GM12878 (cell line): ENCODE data around the gene TMEM135. TPM values are rescaled to one million over a fixed set of nuclear protein-coding genes. Genes with fewer than 3 reads are reported as not detected.

ENCODE experiments used
- CBFB ChIP-seq: IDR thresholded peaks from 2 replicates; pipeline ENCODE4 v1.6.1; 2016; ENCODE audit warnings: antibody characterized with exemption, low read depth
- CBX5 ChIP-seq: sonication (generic); IDR thresholded peaks from 2 replicates; pipeline ENCODE4 v1.6.1; 2016; ENCODE audit warnings: low read depth, moderate library complexity, mild to moderate bottlenecking, inconsistent platforms
- HDAC6 ChIP-seq: fragments of 200-600 bp; sonication (generic); IDR thresholded peaks from one replicate; pipeline ENCODE4 v1.8.0; 2017; ENCODE audit warnings: antibody characterized with exemption; ENCODE audit not compliant: unreplicated experiment
- JUND ChIP-seq: IDR thresholded peaks from 2 replicates; pipeline ENCODE4 v1.6.1; 2012; ENCODE audit warnings: low read depth, mild to moderate bottlenecking, low read length, improper control_type of control experiment, moderate library complexity
- NFIC ChIP-seq: IDR thresholded peaks from 2 replicates; pipeline ENCODE4 v1.6.1; 2012; ENCODE audit warnings: low read depth, mild to moderate bottlenecking, inconsistent platforms, low read length, moderate library complexity
- NR2F1 ChIP-seq: fragments of 450-650 bp; conservative IDR thresholded peaks from 2 replicates; pipeline ENCODE4 v1.6.1; 2017; ENCODE audit warnings: mild to moderate bottlenecking
- POLR2AphosphoS2 ChIP-seq: IDR thresholded peaks from 2 replicates; pipeline ENCODE4 v1.6.1; 2011; ENCODE audit warnings: low read depth, mild to moderate bottlenecking, low read length, improper control_type of control experiment, moderate library complexity
- SPI1 ChIP-seq: IDR thresholded peaks from 2 replicates; pipeline ENCODE4 v1.6.1; 2011; ENCODE audit warnings: low read depth, mild to moderate bottlenecking, low read length, moderate library complexity, borderline replicate concordance; ENCODE audit not compliant: insufficient read depth
- SUPT20H ChIP-seq: IDR thresholded peaks from 2 replicates; pipeline ENCODE4 v1.6.1; 2011; ENCODE audit warnings: low read depth, mild to moderate bottlenecking, low read length, moderate library complexity, borderline replicate concordance; ENCODE audit not compliant: control insufficient read depth
- ZNF622 ChIP-seq: fragments of 450-650 bp; IDR thresholded peaks from 2 replicates; pipeline ENCODE4 v1.6.1; 2017; ENCODE audit warnings: mild to moderate bottlenecking, inconsistent platforms
- polyA plus RNA-seq, 11 experiments: library from polyadenylated mRNA; depleted of rRNA in 4 of 11; unstranded in 6 of 11; stranded (reverse) in 5 of 11; fragments of >200 nt; fragmentation: Nextera tagmentation in 4 of 11; fragmentation: Illumina TruSeq in 1 of 11; extraction: Ambion mirVana in 4 of 11; extraction: Trizol in 1 of 11; gene quantifications; 1 replicate in 1 of 11; 2 replicates in 10 of 11; pipeline versions ENCODE4 v1.2.1 to v1.2.3, GENCODE V29; 2011 to 2016; ENCODE audit warnings: inconsistent platforms in 2 of 11, missing spikeins in 2 of 11, low read depth in 1 of 11
- total RNA-seq, 4 experiments: library from RNA; depleted of rRNA in 3 of 4; stranded (reverse); fragments of >200 nt in 3 of 4; fragmentation: Illumina TruSeq in 1 of 4; extraction: Trizol in 1 of 4; gene quantifications; 2 replicates each; pipeline versions ENCODE4 v1.2.1 to v1.2.3, GENCODE V29; 2013 to 2021
- TF ChIP-seq, protein P1 (sequence below): fragments of 450-650 bp; IDR thresholded peaks from 2 replicates; pipeline ENCODE4 v1.6.1; 2017; ENCODE audit warnings: mild to moderate bottlenecking, moderate library complexity
- TF ChIP-seq, protein P2 (sequence below): fragments of 450-650 bp; conservative IDR thresholded peaks from 2 replicates; pipeline ENCODE4 v1.6.1; 2017; ENCODE audit warnings: mild to moderate bottlenecking, moderate library complexity

Gene TMEM135
- total and polyA plus RNA-seq, 10 of the 15 experiments (the other 5 are each of a cell fraction or from before 2014, with no cell fraction given): 7.2 to 117 (median 12.9) TPM

DNA sequence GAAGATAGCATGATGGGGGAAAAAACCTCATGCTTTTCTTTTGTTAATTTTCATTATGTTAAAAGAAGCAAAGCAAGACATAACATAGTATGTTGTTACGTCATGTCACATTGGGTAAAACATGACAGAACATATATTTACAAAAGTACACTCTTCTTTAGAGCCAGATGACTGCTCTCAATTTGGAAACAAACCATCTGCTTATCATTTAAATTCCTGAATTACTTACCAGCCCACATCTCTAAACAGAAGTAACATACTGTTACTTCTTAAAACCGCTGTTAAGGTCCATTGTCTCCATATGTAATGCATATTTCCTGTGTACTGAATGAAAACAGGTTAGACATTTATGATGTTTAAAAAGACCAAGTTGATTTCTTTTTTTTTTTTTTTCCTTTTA lies 100.0 kb downstream of the TMEM135 start (continued):
- TF ChIP-seq, protein P1, sequence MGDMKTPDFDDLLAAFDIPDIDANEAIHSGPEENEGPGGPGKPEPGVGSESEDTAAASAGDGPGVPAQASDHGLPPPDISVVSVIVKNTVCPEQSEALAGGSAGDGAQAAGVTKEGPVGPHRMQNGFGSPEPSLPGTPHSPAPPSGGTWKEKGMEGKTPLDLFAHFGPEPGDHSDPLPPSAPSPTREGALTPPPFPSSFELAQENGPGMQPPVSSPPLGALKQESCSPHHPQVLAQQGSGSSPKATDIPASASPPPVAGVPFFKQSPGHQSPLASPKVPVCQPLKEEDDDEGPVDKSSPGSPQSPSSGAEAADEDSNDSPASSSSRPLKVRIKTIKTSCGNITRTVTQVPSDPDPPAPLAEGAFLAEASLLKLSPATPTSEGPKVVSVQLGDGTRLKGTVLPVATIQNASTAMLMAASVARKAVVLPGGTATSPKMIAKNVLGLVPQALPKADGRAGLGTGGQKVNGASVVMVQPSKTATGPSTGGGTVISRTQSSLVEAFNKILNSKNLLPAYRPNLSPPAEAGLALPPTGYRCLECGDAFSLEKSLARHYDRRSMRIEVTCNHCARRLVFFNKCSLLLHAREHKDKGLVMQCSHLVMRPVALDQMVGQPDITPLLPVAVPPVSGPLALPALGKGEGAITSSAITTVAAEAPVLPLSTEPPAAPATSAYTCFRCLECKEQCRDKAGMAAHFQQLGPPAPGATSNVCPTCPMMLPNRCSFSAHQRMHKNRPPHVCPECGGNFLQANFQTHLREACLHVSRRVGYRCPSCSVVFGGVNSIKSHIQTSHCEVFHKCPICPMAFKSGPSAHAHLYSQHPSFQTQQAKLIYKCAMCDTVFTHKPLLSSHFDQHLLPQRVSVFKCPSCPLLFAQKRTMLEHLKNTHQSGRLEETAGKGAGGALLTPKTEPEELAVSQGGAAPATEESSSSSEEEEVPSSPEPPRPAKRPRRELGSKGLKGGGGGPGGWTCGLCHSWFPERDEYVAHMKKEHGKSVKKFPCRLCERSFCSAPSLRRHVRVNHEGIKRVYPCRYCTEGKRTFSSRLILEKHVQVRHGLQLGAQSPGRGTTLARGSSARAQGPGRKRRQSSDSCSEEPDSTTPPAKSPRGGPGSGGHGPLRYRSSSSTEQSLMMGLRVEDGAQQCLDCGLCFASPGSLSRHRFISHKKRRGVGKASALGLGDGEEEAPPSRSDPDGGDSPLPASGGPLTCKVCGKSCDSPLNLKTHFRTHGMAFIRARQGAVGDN: no peak
- TF ChIP-seq SPI1 (no peak), JUND (no peak), ZNF622 (no peak), CBX5 (no peak), NFIC (no peak), CBFB (no peak), HDAC6 (no peak), NR2F1 (no peak), POLR2AphosphoS2 (no peak), SUPT20H (no peak)
- TF ChIP-seq, protein P2, sequence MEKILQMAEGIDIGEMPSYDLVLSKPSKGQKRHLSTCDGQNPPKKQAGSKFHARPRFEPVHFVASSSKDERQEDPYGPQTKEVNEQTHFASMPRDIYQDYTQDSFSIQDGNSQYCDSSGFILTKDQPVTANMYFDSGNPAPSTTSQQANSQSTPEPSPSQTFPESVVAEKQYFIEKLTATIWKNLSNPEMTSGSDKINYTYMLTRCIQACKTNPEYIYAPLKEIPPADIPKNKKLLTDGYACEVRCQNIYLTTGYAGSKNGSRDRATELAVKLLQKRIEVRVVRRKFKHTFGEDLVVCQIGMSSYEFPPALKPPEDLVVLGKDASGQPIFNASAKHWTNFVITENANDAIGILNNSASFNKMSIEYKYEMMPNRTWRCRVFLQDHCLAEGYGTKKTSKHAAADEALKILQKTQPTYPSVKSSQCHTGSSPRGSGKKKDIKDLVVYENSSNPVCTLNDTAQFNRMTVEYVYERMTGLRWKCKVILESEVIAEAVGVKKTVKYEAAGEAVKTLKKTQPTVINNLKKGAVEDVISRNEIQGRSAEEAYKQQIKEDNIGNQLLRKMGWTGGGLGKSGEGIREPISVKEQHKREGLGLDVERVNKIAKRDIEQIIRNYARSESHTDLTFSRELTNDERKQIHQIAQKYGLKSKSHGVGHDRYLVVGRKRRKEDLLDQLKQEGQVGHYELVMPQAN: no peak
